OCI-LY1 (cell line): ENCODE results near the gene SLC5A3.

Source experiments
- H2AFZ ChIP-seq: fragments of 200-600 bp; sonication (generic), shearing (Covaris generic); 2 replicates; pipeline ENCODE4 v1.6.0; 2014; ENCODE audit warnings: antibody characterized with exemption, mild to moderate bottlenecking, low read length
- H3F3A ChIP-seq: fragments of 200-600 bp; sonication (generic), shearing (Covaris generic); 2 replicates; pipeline ENCODE4 v1.6.0; 2014; ENCODE audit warnings: mild to moderate bottlenecking, antibody characterized with exemption, low read length, moderate library complexity; ENCODE audit not compliant: insufficient read depth
- H3K27ac ChIP-seq: fragments of 200-600 bp; sonication (generic); 2 replicates; pipeline ENCODE4 v1.5.1; 2014; ENCODE audit warnings: low read length, mixed run types, mild to moderate bottlenecking, low read depth; ENCODE audit not compliant: poor library complexity, severe bottlenecking
- H3K27me3 ChIP-seq: fragments of 200-600 bp; sonication (generic); 2 replicates; pipeline ENCODE4 v1.6.0; 2014; ENCODE audit warnings: antibody characterized with exemption, mild to moderate bottlenecking, low read length, moderate library complexity; ENCODE audit not compliant: insufficient read depth
- H3K36me3 ChIP-seq: fragments of 200-600 bp; sonication (generic); 2 replicates; pipeline ENCODE4 v1.6.1; 2014; ENCODE audit warnings: mild to moderate bottlenecking, antibody characterized with exemption, low read length, moderate library complexity, mixed read lengths; ENCODE audit not compliant: insufficient read depth
- H3K4me1 ChIP-seq: fragments of 200-600 bp; sonication (generic); 2 replicates; pipeline ENCODE4 v1.5.1; 2014; ENCODE audit warnings: mild to moderate bottlenecking, low read length, moderate library complexity; ENCODE audit not compliant: insufficient read depth, severe bottlenecking
- H3K4me2 ChIP-seq: fragments of 200-600 bp; sonication (generic), shearing (Covaris generic); 2 replicates; pipeline ENCODE4 v1.6.1; 2014; ENCODE audit warnings: low read length
- H3K4me3 ChIP-seq: fragments of 200-600 bp; sonication (generic); 2 replicates; pipeline ENCODE4 v1.5.1; 2014; ENCODE audit warnings: low read length, low read depth, mild to moderate bottlenecking, mixed read lengths; ENCODE audit not compliant: poor library complexity, severe bottlenecking
- H3K79me2 ChIP-seq: fragments of 200-600 bp; shearing (Covaris generic); 2 replicates; pipeline ENCODE4 v1.6.1; 2016; ENCODE audit warnings: mixed run types, low read length, mixed read lengths; ENCODE audit not compliant: insufficient read depth
- H3K9ac ChIP-seq: fragments of 200-600 bp; sonication (generic), shearing (Covaris generic); 2 replicates; pipeline ENCODE4 v1.6.1; 2014; ENCODE audit warnings: mild to moderate bottlenecking, low read length, mixed read lengths
- H3K9me2 ChIP-seq: fragments of 200-600 bp; sonication (generic), shearing (Covaris generic); 2 replicates; pipeline ENCODE4 v1.6.1; 2014; ENCODE audit warnings: low read depth, mild to moderate bottlenecking, low read length, mixed read lengths
- H3K9me3 ChIP-seq: fragments of 200-600 bp; shearing (Covaris generic); 2 replicates; pipeline ENCODE4 v1.6.1; 2014; ENCODE audit warnings: low read length, mixed read lengths
- H4K20me1 ChIP-seq: fragments of 200-600 bp; sonication (generic), shearing (Covaris generic); 2 replicates; pipeline ENCODE4 v1.6.0; 2016; ENCODE audit warnings: mild to moderate bottlenecking, low read length; ENCODE audit not compliant: insufficient read depth
- CTCF ChIP-seq: fragments of 200-600 bp; sonication (generic), shearing (Covaris generic); IDR thresholded peaks from 2 replicates; pipeline ENCODE4 v1.5.1; 2017; ENCODE audit warnings: mild to moderate bottlenecking, antibody characterized with exemption, low read length, moderate library complexity, mixed read lengths
- EZH2 ChIP-seq: fragments of 200-600 bp; sonication (generic), shearing (Covaris generic); IDR thresholded peaks from 2 replicates; pipeline ENCODE4 v1.8.0; 2017; ENCODE audit warnings: borderline replicate concordance, mixed run types, mild to moderate bottlenecking, antibody characterized with exemption, low read length, moderate library complexity, mixed read lengths

Gene SLC5A3

GRCh38 chr21:34027721-34028461 is 45.5 kb upstream of the SLC5A3 start:
- Histone ChIP-seq H3K27ac (no peak overlapping the region), H3K4me3 (no peak overlapping the region), H3K4me1 (peaks cover 23% of the 10 kb centered on the region), H2AFZ (no peak overlapping the region), H3K9me2 (no peaks in the 10 kb centered on the region), H3K79me2 (no peaks in the 10 kb centered on the region), H4K20me1 (no peaks in the 10 kb centered on the region), H3K27me3 (no peaks in the 10 kb centered on the region), H3K36me3 (no peaks in the 10 kb centered on the region), H3F3A (no peaks in the 10 kb centered on the region), H3K9ac (no peak overlapping the region), H3K9me3 (no peaks in the 10 kb centered on the region), H3K4me2 (no peak overlapping the region)
- no peak for TF ChIP-seq EZH2
- no peak for TF ChIP-seq CTCF

GRCh38 chr21:34029743-34030528 is 43.4 kb upstream of the SLC5A3 start:
- Histone ChIP-seq H3K36me3 (no peaks in the 10 kb centered on the region), H3K4me2 (peak overlapping the region; percentile 65), H3K4me1 (peaks cover 15% of the 10 kb centered on the region), H3F3A (no peaks in the 10 kb centered on the region), H2AFZ (peak overlapping the region; percentile 39), H3K9me2 (no peaks in the 10 kb centered on the region), H3K79me2 (no peaks in the 10 kb centered on the region), H3K4me3 (peak overlapping the region; percentile 44), H3K27me3 (no peaks in the 10 kb centered on the region), H4K20me1 (no peaks in the 10 kb centered on the region), H3K9me3 (no peaks in the 10 kb centered on the region), H3K27ac (no peak overlapping the region), H3K9ac (peak overlapping the region; percentile 16; the same call in 1 of the 2 replicates)
- no peak for TF ChIP-seq CTCF
- TF ChIP-seq EZH2 = no peak

- H3F3A ChIP-seq = no peaks in the 10 kb centered on the region
- H3K79me2 ChIP-seq = no peaks in the 10 kb centered on the region
- peaks cover 15% of the 10 kb centered on the region for H3K4me1 ChIP-seq
- no peaks in the 10 kb centered on the region for H3K9me3 ChIP-seq
- no peaks in the 10 kb centered on the region for H4K20me1 ChIP-seq
- no peak overlapping the region for H3K9ac ChIP-seq
- no peak overlapping the region for H3K4me3 ChIP-seq
- H3K4me2 ChIP-seq = no peak overlapping the region
- no peak overlapping the region for H2AFZ ChIP-seq
- no peaks in the 10 kb centered on the region for H3K36me3 ChIP-seq
- TF ChIP-seq CTCF (no peak), EZH2 (no peak)
- no peaks in the 10 kb centered on the region for H3K27me3 ChIP-seq
- H3K27ac ChIP-seq = no peak overlapping the region
- no peaks in the 10 kb centered on the region for H3K9me2 ChIP-seq
Observed at GRCh38 chr21:34031835-34032370, 41.5 kb upstream of the SLC5A3 start.
